HCT116 (cell line): ENCODE data around the gene PBLD. TPM values are rescaled to one million over a fixed set of nuclear protein-coding genes. Genes with fewer than 3 reads are reported as not detected.

Source experiments
- ATAC-seq: fragments of 200-7000 bp; cut with Tn5 transposase; 2 replicates; pipeline ENCODE4 v1.9.1; 2020; ENCODE audit warnings: mild to moderate bottlenecking, moderate library complexity
- BruUV-seq: library from RNA; stranded (reverse); fragments of 400-500 nt; replicated peaks from 2 replicates; lab custom pipeline; 2021; lab: Mats Ljungman, UMichigan
- CTCF ChIA-PET: fragments of 300-600 bp; sonication (Branson Sonifier 250); formaldehyde crosslinking; loops from one replicate; lab custom pipeline; 2021; ENCODE audit warnings: antibody characterized with exemption; lab: Charles Lee
- POLR2A ChIA-PET: fragments of 300-600, 350-600 bp; sonication (Branson Sonifier 250); formaldehyde crosslinking; loops from one replicate; lab custom pipeline; 2021; ENCODE audit warnings: antibody characterized with exemption; lab: Charles Lee
- RAD21 ChIA-PET, 2 experiments: fragments of 300-600 bp; sonication (Branson Sonifier 250); formaldehyde crosslinking; loops; one replicate each; lab custom pipeline; 2023; ENCODE audit warnings: low total read pairs in 2 of 2; ENCODE audit not compliant: uncharacterized antibody in 2 of 2, unreplicated experiment in 2 of 2, low non-redundant PET in 1 of 2; lab: Charles Lee
- DNase-seq: peaks from one replicate; pipeline ENCODE4 v3.0.0-alpha.2; 2010; ENCODE audit warnings: low read depth, low spot score
- H2AFZ ChIP-seq: fragments of 200-600 bp; shearing (Covaris generic), sonication (generic); 2 replicates; pipeline ENCODE4 v1.6.1; 2017; ENCODE audit warnings: low read depth, mixed run types, mixed read lengths, antibody characterized with exemption, low read length; ENCODE audit not compliant: poor library complexity, severe bottlenecking
- H3K27ac ChIP-seq: 2 replicates; pipeline ENCODE4 v1.5.1; 2012; ENCODE audit warnings: low read depth, low read length
- H3K27me3 ChIP-seq: fragments of 200-600 bp; sonication (generic); 2 replicates; pipeline ENCODE4 v1.6.1; 2016; ENCODE audit warnings: mixed run types, low read length, mixed read lengths; ENCODE audit not compliant: insufficient read depth
- H3K36me3 ChIP-seq, 2 experiments: fragments of 200-500 bp in 1 of 2; fragments of 200-600 bp in 1 of 2; sonication (Bioruptor generic) in 1 of 2; sonication (generic) in 1 of 2; 2 replicates each; pipeline versions ENCODE4 v1.5.1 to v1.6.1; 2014 to 2016; ENCODE audit warnings: low read length in 2 of 2, inconsistent platforms in 1 of 2, mixed read lengths in 1 of 2, mixed run types in 1 of 2; ENCODE audit not compliant: insufficient read depth in 2 of 2, control insufficient read depth in 1 of 2
- H3K4me1 ChIP-seq, 2 experiments: fragments of 200-600 bp in 1 of 2; sonication (generic) in 1 of 2; 2 replicates each; pipeline versions ENCODE4 v1.5.1 to v1.6.1; 2012 to 2017; ENCODE audit warnings: low read length in 2 of 2, inconsistent platforms in 1 of 2, mild to moderate bottlenecking in 1 of 2, mixed read lengths in 1 of 2, mixed run types in 1 of 2, moderate library complexity in 1 of 2; ENCODE audit not compliant: insufficient read depth in 2 of 2, control insufficient read depth in 1 of 2
- H3K4me2 ChIP-seq: fragments of 200-600 bp; sonication (generic); 2 replicates; pipeline ENCODE4 v1.6.1; 2017; ENCODE audit warnings: mixed run types, low read length, mixed read lengths
- H3K4me3 ChIP-seq, 2 experiments: fragments of 200-600 bp in 1 of 2; sonication (generic) in 1 of 2; replicated peaks in 1 of 2; 2 replicates each; pipeline ENCODE4 v1.5.1; 2011 to 2016; ENCODE audit warnings: low read length in 2 of 2, control low read depth in 1 of 2, low read depth in 1 of 2, mild to moderate bottlenecking in 1 of 2, mixed read lengths in 1 of 2, mixed run types in 1 of 2
- H3K79me2 ChIP-seq: fragments of 200-600 bp; sonication (generic); 2 replicates; pipeline ENCODE4 v1.6.1; 2017; ENCODE audit warnings: mild to moderate bottlenecking, mixed run types, low read length, moderate library complexity, mixed read lengths; ENCODE audit not compliant: insufficient read depth
- H3K9ac ChIP-seq: fragments of 200-600 bp; sonication (generic); 2 replicates; pipeline ENCODE4 v1.6.1; 2016; ENCODE audit warnings: low read length, mixed read lengths
- H3K9me2 ChIP-seq: fragments of 200-600 bp; sonication (generic), shearing (Covaris generic); 2 replicates; pipeline ENCODE4 v1.6.1; 2017; ENCODE audit warnings: mixed run types, mild to moderate bottlenecking, moderate library complexity; ENCODE audit not compliant: insufficient read depth
- H3K9me3 ChIP-seq, 2 experiments: fragments of 200-500 bp in 1 of 2; fragments of 200-600 bp in 1 of 2; sonication (Bioruptor generic) in 1 of 2; sonication (generic) in 1 of 2; 2 replicates each; pipeline ENCODE4 v1.6.1; 2014 to 2017; ENCODE audit warnings: low read length in 2 of 2, mixed read lengths in 2 of 2, inconsistent platforms in 1 of 2, low read depth in 1 of 2, mild to moderate bottlenecking in 1 of 2, mixed run types in 1 of 2, moderate library complexity in 1 of 2; ENCODE audit not compliant: control insufficient read depth in 1 of 2, insufficient read depth in 1 of 2
- H4K20me1 ChIP-seq: fragments of 200-600 bp; sonication (generic), shearing (Covaris generic); 2 replicates; pipeline ENCODE4 v1.6.1; 2017; ENCODE audit warnings: mixed run types, mild to moderate bottlenecking, moderate library complexity; ENCODE audit not compliant: insufficient read depth
- CBX3 ChIP-seq: IDR thresholded peaks from 2 replicates; pipeline ENCODE4 v1.6.1; 2012; ENCODE audit warnings: low read depth
- CEBPB ChIP-seq: IDR thresholded peaks from 2 replicates; pipeline ENCODE4 v1.6.1; 2012; ENCODE audit warnings: low read depth
- EGR1 ChIP-seq: IDR thresholded peaks from 2 replicates; pipeline ENCODE4 v1.6.1; 2012; ENCODE audit warnings: low read depth
- EZH2 ChIP-seq: fragments of 200-600 bp; sonication (generic); IDR thresholded peaks from 2 replicates; pipeline ENCODE4 v1.6.1; 2017; ENCODE audit warnings: antibody characterized with exemption, mixed run types
- EZH2phosphoT487 ChIP-seq: fragments of 200-600 bp; IDR thresholded peaks from 2 replicates; pipeline ENCODE4 v1.6.1; 2018; ENCODE audit warnings: antibody characterized with exemption, borderline replicate concordance
- FOSL1 ChIP-seq: IDR thresholded peaks from 2 replicates; pipeline ENCODE4 v1.6.1; 2012; ENCODE audit warnings: low read depth
- POLR2A ChIP-seq: IDR thresholded peaks from 2 replicates; pipeline ENCODE4 v1.7.0; 2011; ENCODE audit warnings: borderline replicate concordance; ENCODE audit not compliant: insufficient read depth, insufficient read length; ENCODE audit errors: extremely low read depth
- POLR2AphosphoS5 ChIP-seq: IDR thresholded peaks from 2 replicates; pipeline ENCODE4 v1.6.1; 2011; ENCODE audit warnings: mild to moderate bottlenecking, low read depth, low read length, moderate library complexity
- RAD21 ChIP-seq: IDR thresholded peaks from 2 replicates; pipeline ENCODE4 v1.6.1; 2012; ENCODE audit warnings: low read depth, mild to moderate bottlenecking
- REST ChIP-seq: IDR thresholded peaks from 2 replicates; pipeline ENCODE4 v1.6.1; 2012; ENCODE audit warnings: low read depth
- SIN3A ChIP-seq: IDR thresholded peaks from 2 replicates; pipeline ENCODE4 v1.6.1; 2012; ENCODE audit warnings: low read depth
- TCF7L2 ChIP-seq: IDR thresholded peaks from 2 replicates; pipeline ENCODE4 v1.7.0; 2011; ENCODE audit warnings: borderline replicate concordance, inconsistent platforms; ENCODE audit not compliant: insufficient read depth, insufficient read length; ENCODE audit errors: extremely low read depth
- YY1 ChIP-seq: IDR thresholded peaks from 2 replicates; pipeline ENCODE4 v1.6.1; 2011; ENCODE audit warnings: low read length, low read depth, moderate library complexity, mild to moderate bottlenecking; ENCODE audit not compliant: insufficient replicate concordance; ENCODE audit errors: extremely low read depth
- ZFX ChIP-seq: fragments of 450-650 bp; IDR thresholded peaks from 2 replicates; pipeline ENCODE4 v1.6.1; 2017
- ZNF274 ChIP-seq: fragments of 200-500 bp; sonication (Bioruptor generic); IDR thresholded peaks from 2 replicates; pipeline ENCODE4 v1.6.1; 2014; ENCODE audit warnings: mild to moderate bottlenecking, low read depth, low read length, inconsistent platforms
- intact Hi-C: fragments of 100-400 bp; cut with micrococcal nuclease; formaldehyde crosslinking; loops from 2 replicates; pipeline ENCODE4 v1.10.0; 2022
- total RNA-seq: library from RNA; stranded (reverse); gene quantifications from one replicate; pipeline ENCODE4 v1.2.1, GENCODE V29; 2021; ENCODE audit not compliant: unreplicated experiment
- TF ChIP-seq, protein P1 (sequence below), 3 experiments: fragments of 200-600 bp in 1 of 3; sonication (generic) in 1 of 3; IDR thresholded peaks in 2 of 3; conservative IDR thresholded peaks in 1 of 3; 2 replicates each; pipeline ENCODE4 v1.5.1; 2012 to 2017; ENCODE audit warnings: low read depth in 2 of 3, low read length in 2 of 3, antibody characterized with exemption in 1 of 3, borderline replicate concordance in 1 of 3, control low read depth in 1 of 3, mild to moderate bottlenecking in 1 of 3, mixed read lengths in 1 of 3, mixed run types in 1 of 3, moderate library complexity in 1 of 3; ENCODE audit not compliant: insufficient read depth in 1 of 3

PBLD gene
- total RNA-seq, 1 experiment from 2014 or later, result 2.2 TPM

DNA sequence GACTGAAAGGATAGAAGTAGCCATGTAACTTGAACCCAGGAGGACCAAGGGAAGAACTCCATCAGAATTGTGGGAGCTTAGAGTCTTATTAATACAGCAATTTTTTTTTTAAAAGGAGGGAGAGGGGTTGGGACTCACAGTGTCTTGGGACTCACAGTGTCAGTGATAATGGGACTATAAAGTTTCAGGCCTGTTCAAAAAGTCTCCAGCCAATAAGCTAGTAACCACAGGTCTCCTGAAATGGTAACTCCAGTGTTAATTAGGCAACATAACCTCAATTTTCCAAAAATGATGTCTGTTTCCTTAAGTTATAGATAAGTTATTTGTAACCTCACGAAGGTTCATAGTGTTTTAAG is 3.2 kb downstream of the PBLD start:
- Histone ChIP-seq H3K36me3 (peaks cover 0 to 8% of the 10 kb centered on the region in 2 experiments; a peak in 2 of 4 replicates), H3K4me3 (no peak overlapping the region), H3K79me2 (peaks cover 26% of the 10 kb centered on the region), H3K4me2 (peak overlapping the region; percentile 46), H4K20me1 (peaks cover 18% of the 10 kb centered on the region; the same call in 1 of the 2 replicates), H3K27ac (no peak overlapping the region), H3K4me1 (peaks cover 30 to 47% of the 10 kb centered on the region in 2 experiments), H2AFZ (no peak overlapping the region), H3K9me3 (no peaks in the 10 kb centered on the region), H3K9ac (0 out of 2 replicates have a peak overlapping the region, but pooled peaks have one; percentile 0), H3K9me2 (no peaks in the 10 kb centered on the region), H3K27me3 (no peaks in the 10 kb centered on the region)
- BruUV-seq, result no TSS peak
- RAD21 ChIA-PET, result interaction anchor here in 1 of 2 experiments (0.6 kb wide), 1 partner anchor 476 kb away, joined by 3 read pairs; no protein-coding TSS in a partner anchor
- TF ChIP-seq SIN3A, result no peak
- no peak for TF ChIP-seq CEBPB
- TF ChIP-seq, protein P1, sequence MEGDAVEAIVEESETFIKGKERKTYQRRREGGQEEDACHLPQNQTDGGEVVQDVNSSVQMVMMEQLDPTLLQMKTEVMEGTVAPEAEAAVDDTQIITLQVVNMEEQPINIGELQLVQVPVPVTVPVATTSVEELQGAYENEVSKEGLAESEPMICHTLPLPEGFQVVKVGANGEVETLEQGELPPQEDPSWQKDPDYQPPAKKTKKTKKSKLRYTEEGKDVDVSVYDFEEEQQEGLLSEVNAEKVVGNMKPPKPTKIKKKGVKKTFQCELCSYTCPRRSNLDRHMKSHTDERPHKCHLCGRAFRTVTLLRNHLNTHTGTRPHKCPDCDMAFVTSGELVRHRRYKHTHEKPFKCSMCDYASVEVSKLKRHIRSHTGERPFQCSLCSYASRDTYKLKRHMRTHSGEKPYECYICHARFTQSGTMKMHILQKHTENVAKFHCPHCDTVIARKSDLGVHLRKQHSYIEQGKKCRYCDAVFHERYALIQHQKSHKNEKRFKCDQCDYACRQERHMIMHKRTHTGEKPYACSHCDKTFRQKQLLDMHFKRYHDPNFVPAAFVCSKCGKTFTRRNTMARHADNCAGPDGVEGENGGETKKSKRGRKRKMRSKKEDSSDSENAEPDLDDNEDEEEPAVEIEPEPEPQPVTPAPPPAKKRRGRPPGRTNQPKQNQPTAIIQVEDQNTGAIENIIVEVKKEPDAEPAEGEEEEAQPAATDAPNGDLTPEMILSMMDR (IDR thresholded peaks at IDR 0.05 in 2 of 3, conservative IDR thresholded peaks at IDR 0.05 in 1 of 3; ENCODE audit: borderline replicate concordance in 1 of 3, insufficient read depth in 1 of 3, low read depth in 2 of 3, low read length in 2 of 3), result no peak
- no peak for TF ChIP-seq POLR2AphosphoS5
- no peak for TF ChIP-seq EGR1
- no peak for TF ChIP-seq FOSL1
- TF ChIP-seq REST, result no peak
- no peak for TF ChIP-seq CBX3
- no peak for TF ChIP-seq TCF7L2
- TF ChIP-seq ZNF274, result no peak
- TF ChIP-seq RAD21, result no peak
- no peak for TF ChIP-seq POLR2A
- no peak for TF ChIP-seq ZFX
- TF ChIP-seq EZH2, result no peak
- no peak for TF ChIP-seq EZH2phosphoT487
- TF ChIP-seq YY1, result no peak
- intact Hi-C loops, result no loop called here
- ATAC-seq (no peak), DNase-seq (no peak)
- CTCF ChIA-PET, result interaction anchor here (1.7 kb wide), 1 partner anchor 541 kb away, joined by 4 read pairs; no protein-coding TSS in a partner anchor
- POLR2A ChIA-PET, result no interaction called here
